Mesendoderm (in vitro differentiated cells): Measurements from ENCODE around the gene TFB2M.

Experiments
- DNase-seq: peaks from one replicate; pipeline ENCODE4 v3.0.0; 2013
- H2AK5ac ChIP-seq: 2 replicates; pipeline ENCODE4 v1.6.1; 2013; ENCODE audit warnings: low read length, inconsistent platforms
- H2BK120ac ChIP-seq: 2 replicates; pipeline ENCODE4 v1.6.1; 2013; ENCODE audit warnings: low read depth, mild to moderate bottlenecking, low read length, moderate library complexity, mixed read lengths
- H2BK15ac ChIP-seq: replicated peaks from 2 replicates; pipeline ENCODE4 v1.6.1; 2013; ENCODE audit warnings: low read depth, mild to moderate bottlenecking, moderate library complexity
- H2BK5ac ChIP-seq: 2 replicates; pipeline ENCODE4 v1.6.1; 2013; ENCODE audit warnings: low read length, inconsistent platforms
- H3K18ac ChIP-seq: 2 replicates; pipeline ENCODE4 v1.6.1; 2013; ENCODE audit warnings: mild to moderate bottlenecking, low read length, mixed read lengths
- H3K23ac ChIP-seq: one replicate; pipeline ENCODE4 v1.6.1; 2013; ENCODE audit warnings: low read length
- H3K27ac ChIP-seq: 2 replicates; pipeline ENCODE4 v1.5.1; 2013; ENCODE audit warnings: low read depth, mild to moderate bottlenecking, inconsistent platforms, low read length, moderate library complexity
- H3K27me3 ChIP-seq: 2 replicates; pipeline ENCODE4 v1.6.1; 2013; ENCODE audit warnings: low read length, control low read depth, mild to moderate bottlenecking, inconsistent platforms; ENCODE audit not compliant: insufficient read depth, poor library complexity
- H3K36me3 ChIP-seq: 2 replicates; pipeline ENCODE4 v1.6.1; 2013; ENCODE audit warnings: low read length, inconsistent platforms; ENCODE audit not compliant: control insufficient read depth, insufficient read depth
- H3K4ac ChIP-seq: one replicate; pipeline ENCODE4 v1.6.1; 2013; ENCODE audit warnings: low read depth, mild to moderate bottlenecking, low read length, moderate library complexity
- H3K4me1 ChIP-seq: 2 replicates; pipeline ENCODE4 v1.6.1; 2013; ENCODE audit warnings: low read depth, low read length, inconsistent platforms; ENCODE audit not compliant: control insufficient read depth
- H3K4me2 ChIP-seq: 2 replicates; pipeline ENCODE4 v1.6.1; 2013; ENCODE audit warnings: low read length
- H3K4me3 ChIP-seq: 2 replicates; pipeline ENCODE4 v1.5.1; 2013; ENCODE audit warnings: mild to moderate bottlenecking, low read length
- H3K56ac ChIP-seq: one replicate; pipeline ENCODE4 v1.6.1; 2013; ENCODE audit warnings: low read length
- H3K79me1 ChIP-seq: 2 replicates; pipeline ENCODE4 v1.6.1; 2013; ENCODE audit warnings: low read length, inconsistent platforms
- H3K79me2 ChIP-seq: 2 replicates; pipeline ENCODE4 v1.6.1; 2013; ENCODE audit warnings: mild to moderate bottlenecking, low read length; ENCODE audit not compliant: control insufficient read depth, insufficient read depth
- H3K9ac ChIP-seq: 2 replicates; pipeline ENCODE4 v1.6.1; 2013; ENCODE audit warnings: low read length, inconsistent platforms
- H4K5ac ChIP-seq: one replicate; pipeline ENCODE4 v1.6.1; 2013; ENCODE audit warnings: low read length
- H4K8ac ChIP-seq: one replicate; pipeline ENCODE4 v1.6.1; 2013; ENCODE audit warnings: low read depth, mild to moderate bottlenecking, control low read depth, low read length, moderate library complexity
- WGBS: extraction: QIAGEN DNeasy Blood & Tissue Kit; methylation state at CpG from one replicate; pipeline ENCODE4 v1.1.7; 2013; ENCODE audit warnings: low lambda C conversion rate, missing lambda C conversion rate; ENCODE audit not compliant: insufficient coverage; ENCODE audit errors: extremely low coverage; 5-methylcytosine and 5-hydroxymethylcytosine counted together

TFB2M gene

DNA sequence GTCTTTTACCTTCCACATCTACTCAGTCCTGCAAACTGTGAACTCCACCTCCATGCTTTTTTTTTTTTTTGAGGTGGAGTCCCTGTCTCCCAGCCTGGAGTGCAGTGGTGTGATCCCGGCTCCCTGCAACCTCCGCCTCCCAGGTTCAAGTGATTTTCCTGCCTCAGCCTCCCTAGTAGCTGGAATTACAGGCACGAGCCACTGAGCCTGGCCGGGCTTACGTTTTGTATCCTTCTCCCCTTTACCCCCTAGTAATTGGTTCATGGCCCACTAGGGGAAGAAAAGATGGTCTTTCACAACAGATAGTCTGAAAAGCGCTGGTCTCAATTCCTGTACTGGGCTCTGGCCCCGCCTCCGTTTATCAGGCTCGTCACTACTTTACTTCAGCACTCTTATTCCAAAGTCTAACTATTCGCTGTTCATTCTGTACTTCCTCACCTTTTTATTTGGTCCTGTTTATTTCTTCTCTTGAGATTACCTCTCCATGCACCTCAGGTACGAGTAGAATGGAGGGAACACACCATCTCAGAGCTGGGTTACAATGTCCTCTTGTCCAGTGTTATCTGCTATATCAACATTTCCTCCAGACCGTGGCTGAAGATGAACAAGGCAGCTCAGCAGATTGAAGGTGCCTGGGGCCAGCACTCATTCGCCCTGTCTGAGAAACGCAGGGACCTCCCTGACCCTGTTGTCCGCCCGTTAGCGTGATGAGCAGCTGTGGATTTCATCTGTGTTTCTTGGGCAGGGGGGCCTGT, 16.4 kb upstream of the TFB2M start:
- Histone ChIP-seq H3K4me2 (no peak overlapping the region), H2BK15ac (no peak overlapping the region), H3K4me3 (no peak overlapping the region), H3K4ac (no peak overlapping the region), H3K18ac (no peak overlapping the region), H4K5ac (no peak overlapping the region), H4K8ac (no peak overlapping the region), H3K4me1 (no peaks in the 10 kb centered on the region), H3K27me3 (no peaks in the 10 kb centered on the region), H3K79me2 (peaks cover 2% of the 10 kb centered on the region), H3K79me1 (peaks cover 9% of the 10 kb centered on the region), H2BK120ac (no peak overlapping the region), H3K56ac (no peak overlapping the region), H3K36me3 (no peaks in the 10 kb centered on the region), H3K23ac (no peak overlapping the region), H2AK5ac (no peak overlapping the region), H3K9ac (no peak overlapping the region), H2BK5ac (no peak overlapping the region), H3K27ac (no peak overlapping the region)
- no CpG with 5 or more reads among the region's 17 CpGs for WGBS
- no peak for DNase-seq

DNA sequence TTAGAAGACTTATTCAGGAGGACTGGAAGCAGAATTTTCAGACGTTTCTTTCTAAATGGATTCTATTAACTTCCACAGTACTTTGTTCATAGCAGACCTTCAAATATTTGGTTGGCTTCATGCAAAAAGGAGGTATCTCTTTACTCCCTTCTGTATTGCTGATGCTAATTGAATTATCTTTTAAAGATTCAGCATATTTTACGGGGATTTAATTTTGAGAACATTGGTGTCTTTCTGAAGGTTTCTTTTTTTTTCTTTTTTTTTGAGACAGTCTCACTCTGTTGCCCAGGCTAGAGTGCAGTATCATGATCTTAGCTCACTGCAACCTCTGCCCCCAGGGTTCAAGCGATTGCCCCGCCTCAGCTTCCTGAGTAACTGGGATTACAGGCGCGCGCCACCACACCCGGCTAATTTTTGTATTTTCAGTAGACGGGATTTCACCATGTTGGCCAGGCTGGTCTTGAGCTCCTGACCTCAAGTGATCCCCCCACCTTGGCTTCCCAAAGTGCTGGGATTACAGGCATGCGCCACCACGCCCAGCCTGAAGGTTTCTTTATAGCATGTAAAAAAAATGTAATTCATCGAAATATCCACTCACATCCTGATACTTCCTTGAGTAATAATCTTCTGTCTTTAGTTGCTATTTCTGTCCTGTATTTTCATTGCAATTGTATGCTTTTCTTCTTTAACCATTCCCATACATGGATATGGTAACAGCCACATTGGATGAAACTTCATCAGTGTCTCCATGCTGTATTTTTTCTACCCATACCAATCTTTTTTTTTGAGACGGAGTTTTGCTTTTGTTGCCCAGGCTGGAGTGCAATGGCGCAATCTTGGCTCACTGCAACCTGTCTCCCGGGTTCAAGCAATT, 14.7 kb upstream of the TFB2M start:
- Histone ChIP-seq H3K18ac (no peak overlapping the region), H3K9ac (no peak overlapping the region), H3K27ac (no peak overlapping the region), H3K56ac (no peak overlapping the region), H3K4me2 (no peak overlapping the region), H4K8ac (peak overlapping the region; percentile 5), H4K5ac (no peak overlapping the region), H2BK15ac (no peak overlapping the region), H3K79me1 (peaks cover 9% of the 10 kb centered on the region), H2AK5ac (no peak overlapping the region), H3K23ac (no peak overlapping the region), H3K4ac (no peak overlapping the region), H3K4me3 (no peak overlapping the region), H3K79me2 (peaks cover 2% of the 10 kb centered on the region), H2BK120ac (no peak overlapping the region), H3K4me1 (no peaks in the 10 kb centered on the region), H3K36me3 (no peaks in the 10 kb centered on the region), H3K27me3 (no peaks in the 10 kb centered on the region), H2BK5ac (no peak overlapping the region)
- WGBS: no CpG with 5 or more reads among the region's 15 CpGs
- DNase-seq: no peak

DNA sequence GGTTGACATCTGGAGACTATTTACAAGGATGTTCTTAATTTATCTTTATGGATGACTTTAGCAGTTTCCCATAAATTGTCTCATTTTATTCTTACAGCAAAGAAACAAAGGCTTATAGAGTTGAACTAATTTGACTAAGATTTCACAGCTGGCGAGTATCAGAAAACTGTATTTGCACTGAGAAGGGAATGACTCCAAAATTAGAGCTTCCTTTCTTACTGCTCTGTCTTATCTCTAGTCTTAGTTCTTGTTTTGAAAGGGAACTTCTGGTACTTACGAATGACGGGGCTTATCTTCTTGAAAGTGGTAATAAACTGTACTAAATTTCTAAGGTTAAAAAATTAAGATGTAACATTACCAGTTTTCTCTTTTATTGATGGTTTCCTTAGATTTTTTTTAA, 13.8 kb upstream of the TFB2M start:
- Histone ChIP-seq H3K23ac (no peak overlapping the region), H3K79me1 (peaks cover 8% of the 10 kb centered on the region), H3K18ac (no peak overlapping the region), H2BK120ac (no peak overlapping the region), H2BK5ac (no peak overlapping the region), H3K4me3 (no peak overlapping the region), H4K5ac (no peak overlapping the region), H3K27ac (no peak overlapping the region), H3K9ac (no peak overlapping the region), H2BK15ac (no peak overlapping the region), H3K4me1 (no peaks in the 10 kb centered on the region), H3K4me2 (no peak overlapping the region), H3K36me3 (no peaks in the 10 kb centered on the region), H3K79me2 (peaks cover 2% of the 10 kb centered on the region), H3K27me3 (no peaks in the 10 kb centered on the region), H4K8ac (no peak overlapping the region), H3K4ac (no peak overlapping the region), H3K56ac (no peak overlapping the region), H2AK5ac (no peak overlapping the region)
- DNase-seq: no peak
- no CpG with 5 or more reads among the region's 3 CpGs for WGBS

DNA sequence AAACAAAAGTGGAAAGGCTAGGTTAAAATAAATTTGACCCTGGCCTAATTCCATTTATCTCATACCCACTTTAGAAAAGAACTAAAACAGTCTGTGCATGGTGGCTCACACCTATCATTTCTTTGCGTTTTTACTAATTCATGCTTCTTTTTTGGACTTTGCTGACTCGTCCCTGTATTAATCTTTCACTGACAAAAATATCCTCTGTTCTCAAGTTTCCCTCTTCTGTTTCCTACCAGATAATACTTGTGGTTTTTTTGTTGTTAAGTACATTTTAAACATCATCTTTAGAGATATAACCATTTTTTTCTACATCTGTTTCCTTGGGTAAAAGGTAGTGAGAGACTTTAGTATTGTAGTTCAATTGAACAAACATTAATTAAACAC, 11.7 kb upstream of the TFB2M start:
- WGBS: no CpG with 5 or more reads among the region's 2 CpGs
- H3K27me3 ChIP-seq: no peaks in the 10 kb centered on the region
- H2BK5ac ChIP-seq: no peak overlapping the region
- no peak overlapping the region for H3K56ac ChIP-seq
- no peaks in the 10 kb centered on the region for H3K36me3 ChIP-seq
- H4K5ac ChIP-seq: no peak overlapping the region
- peaks cover 7% of the 10 kb centered on the region for H3K79me1 ChIP-seq
- no peak overlapping the region for H3K4ac ChIP-seq
- no peak overlapping the region for H3K23ac ChIP-seq
- no peak overlapping the region for H4K8ac ChIP-seq
- no peak overlapping the region for H3K18ac ChIP-seq
- H3K27ac ChIP-seq: no peak overlapping the region
- H3K4me2 ChIP-seq: no peak overlapping the region
- no peak overlapping the region for H2AK5ac ChIP-seq
- no peak overlapping the region for H3K4me3 ChIP-seq
- DNase-seq: no peak
- H3K79me2 ChIP-seq: peaks cover 1% of the 10 kb centered on the region
- H3K9ac ChIP-seq: no peak overlapping the region
- H2BK120ac ChIP-seq: no peak overlapping the region
- H2BK15ac ChIP-seq: no peak overlapping the region
- no peaks in the 10 kb centered on the region for H3K4me1 ChIP-seq

DNA sequence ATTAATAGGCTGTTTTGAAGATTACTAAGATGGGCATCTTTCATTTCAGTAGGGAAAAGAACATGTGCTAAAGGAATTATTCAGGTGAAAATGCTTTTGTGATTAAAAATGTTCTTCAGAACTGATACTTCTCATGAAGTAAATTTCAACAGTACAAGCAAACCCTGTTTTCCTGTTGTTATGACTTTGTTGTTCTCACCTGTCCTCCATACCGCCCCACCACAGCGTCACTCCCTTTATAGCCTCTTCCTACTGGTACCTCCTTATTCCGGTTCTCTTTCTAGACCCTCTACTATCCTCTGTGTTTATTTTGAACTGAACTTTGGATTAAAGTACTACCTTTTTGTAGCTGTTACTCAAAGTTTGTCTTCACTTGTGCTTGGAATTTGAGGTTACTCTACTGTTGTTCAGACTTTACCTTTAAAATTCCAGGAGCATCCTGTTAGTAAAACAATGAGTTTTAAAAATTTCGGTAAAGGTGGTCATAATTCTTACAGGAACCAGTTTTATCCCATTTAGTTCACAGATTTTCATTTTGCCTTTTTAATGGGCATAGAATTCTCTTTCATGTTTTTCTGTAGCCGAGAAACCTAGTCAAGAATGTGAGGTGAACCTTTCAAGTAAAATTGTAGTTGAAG, 11.1 kb upstream of the TFB2M start:
- Histone ChIP-seq H3K79me1 (peaks cover 5% of the 10 kb centered on the region), H3K4ac (no peak overlapping the region), H3K9ac (no peak overlapping the region), H2BK5ac (no peak overlapping the region), H4K8ac (no peak overlapping the region), H3K56ac (no peak overlapping the region), H2BK120ac (no peak overlapping the region), H2BK15ac (no peak overlapping the region), H3K4me1 (no peaks in the 10 kb centered on the region), H3K27me3 (no peaks in the 10 kb centered on the region), H3K79me2 (no peaks in the 10 kb centered on the region), H3K27ac (no peak overlapping the region), H4K5ac (no peak overlapping the region), H3K4me2 (no peak overlapping the region), H3K18ac (no peak overlapping the region), H2AK5ac (no peak overlapping the region), H3K36me3 (no peaks in the 10 kb centered on the region), H3K4me3 (no peak overlapping the region), H3K23ac (no peak overlapping the region)
- no peak for DNase-seq
- no CpG with 5 or more reads among the region's 5 CpGs for WGBS
